Uterus (tissue), 4 donors: ENCODE measurements around the gene PAIP1. TPM values are rescaled to one million over a fixed set of nuclear protein-coding genes. Genes with fewer than 3 reads are reported as not detected.

Source experiments
- DNase-seq, 2 donors: peaks; one replicate each; pipeline ENCODE4 v3.0.0-alpha.2; 2019 to 2020
- H3K27ac ChIP-seq, 2 donors: fragments of 200-600 bp; sonication (generic); 1 replicate in 1 of 2; 2 replicates in 1 of 2; pipeline ENCODE4 v1.5.1; 2016 to 2018
- H3K27me3 ChIP-seq, 2 donors: fragments of 200-600 bp; sonication (generic); one replicate each; pipeline ENCODE4 v1.5.1; 2018 to 2019; ENCODE audit warnings: control low read depth in 1 of 2
- H3K36me3 ChIP-seq, 2 donors: fragments of 200-600 bp; sonication (generic); one replicate each; pipeline ENCODE4 v1.5.1; 2019; ENCODE audit warnings: control low read depth in 1 of 2
- H3K4me1 ChIP-seq, 2 donors: fragments of 200-600 bp; sonication (generic); one replicate each; pipeline ENCODE4 v1.5.1; 2018 to 2019; ENCODE audit warnings: control low read depth in 1 of 2
- H3K4me3 ChIP-seq, 2 donors: fragments of 200-600 bp; sonication (generic); 1 replicate in 1 of 2; 2 replicates in 1 of 2; pipeline ENCODE4 v1.5.1; 2018 to 2019; ENCODE audit warnings: mild to moderate bottlenecking in 1 of 2
- H3K9me3 ChIP-seq, 2 donors: fragments of 200-600 bp; sonication (generic); one replicate each; pipeline ENCODE4 v1.5.1; 2019; ENCODE audit warnings: control low read depth in 1 of 2
- POLR2A ChIP-seq, 2 donors: fragments of 450-650 bp; IDR thresholded peaks; one replicate each; pipeline ENCODE4 v1.6.1; 2016; ENCODE audit warnings: antibody characterized with exemption in 2 of 2, mild to moderate bottlenecking in 1 of 2, moderate library complexity in 1 of 2
- intact Hi-C: fragments of 100-400 bp; cut with DNase I; formaldehyde crosslinking; loops from one replicate; pipeline ENCODE4 v1.15.1; 2023; ENCODE audit warnings: low total_unique reads
- total RNA-seq, 4 donors: library from RNA; depleted of rRNA in 3 of 4; stranded (reverse); fragments of >200 nt in 3 of 4; gene quantifications; one replicate each; pipeline versions ENCODE4 v1.1.0 to v1.2.4, GENCODE V29; 2014 to 2023
- TF ChIP-seq, protein P1 (sequence below), 4 experiments: fragments of 200-600 bp in 2 of 4; fragments of 450-650 bp in 2 of 4; sonication (generic) in 2 of 4; IDR thresholded peaks; one replicate each; pipeline ENCODE4 v1.5.1; 2016 to 2019; ENCODE audit warnings: antibody characterized with exemption in 4 of 4, mild to moderate bottlenecking in 2 of 4, moderate library complexity in 1 of 4
- donor health status: DM: yes; HTN: yes; CAD: no.

The PAIP1 gene
- total RNA-seq, 4 donors from 2014 or later, result 20.7 to 117 (median 75.8) TPM

DNA sequence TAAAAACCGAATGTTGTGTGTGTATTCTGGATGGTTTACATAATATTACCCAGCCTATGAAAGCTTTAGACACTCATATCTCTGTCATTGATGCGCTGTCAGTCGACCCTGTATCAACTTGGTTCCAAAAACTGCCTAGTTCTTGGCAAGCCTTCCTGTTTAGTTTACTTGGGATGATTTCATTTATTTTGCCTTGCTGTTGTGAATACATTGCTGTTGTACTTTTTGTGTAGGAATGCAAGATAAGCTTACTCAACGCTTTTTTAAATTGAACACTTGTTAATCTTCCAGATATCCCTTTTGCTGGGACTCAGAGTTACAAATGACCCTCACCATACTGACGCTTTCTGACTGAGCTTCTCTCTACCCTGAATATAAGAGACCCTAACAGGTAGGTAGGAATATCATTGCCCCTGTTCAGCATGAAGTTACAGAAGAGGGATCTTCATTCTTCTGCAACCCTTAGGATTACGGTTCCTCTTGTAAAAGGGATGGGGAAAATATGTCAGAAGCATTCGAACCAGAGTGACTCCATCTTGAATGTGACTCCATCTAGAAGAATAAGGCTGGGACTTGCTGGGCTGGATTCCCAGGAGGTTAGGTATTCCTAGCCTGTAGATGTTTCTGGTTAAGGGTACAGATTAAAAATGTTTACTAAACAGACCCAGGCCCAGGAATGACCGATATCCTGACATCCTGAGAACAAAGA, 13.7 kb upstream of the PAIP1 start:
- H3K4me3 ChIP-seq, result peak overlapping the region; percentile 22 to 24
- no peaks in the 10 kb centered on the region for H3K27me3 ChIP-seq
- H3K9me3 ChIP-seq, result no peaks in the 10 kb centered on the region
- no peak for TF ChIP-seq POLR2A (IDR thresholded peaks at IDR 0.05)
- TF ChIP-seq, protein P1, sequence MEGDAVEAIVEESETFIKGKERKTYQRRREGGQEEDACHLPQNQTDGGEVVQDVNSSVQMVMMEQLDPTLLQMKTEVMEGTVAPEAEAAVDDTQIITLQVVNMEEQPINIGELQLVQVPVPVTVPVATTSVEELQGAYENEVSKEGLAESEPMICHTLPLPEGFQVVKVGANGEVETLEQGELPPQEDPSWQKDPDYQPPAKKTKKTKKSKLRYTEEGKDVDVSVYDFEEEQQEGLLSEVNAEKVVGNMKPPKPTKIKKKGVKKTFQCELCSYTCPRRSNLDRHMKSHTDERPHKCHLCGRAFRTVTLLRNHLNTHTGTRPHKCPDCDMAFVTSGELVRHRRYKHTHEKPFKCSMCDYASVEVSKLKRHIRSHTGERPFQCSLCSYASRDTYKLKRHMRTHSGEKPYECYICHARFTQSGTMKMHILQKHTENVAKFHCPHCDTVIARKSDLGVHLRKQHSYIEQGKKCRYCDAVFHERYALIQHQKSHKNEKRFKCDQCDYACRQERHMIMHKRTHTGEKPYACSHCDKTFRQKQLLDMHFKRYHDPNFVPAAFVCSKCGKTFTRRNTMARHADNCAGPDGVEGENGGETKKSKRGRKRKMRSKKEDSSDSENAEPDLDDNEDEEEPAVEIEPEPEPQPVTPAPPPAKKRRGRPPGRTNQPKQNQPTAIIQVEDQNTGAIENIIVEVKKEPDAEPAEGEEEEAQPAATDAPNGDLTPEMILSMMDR (IDR thresholded peaks at IDR 0.05), result no peak
- no peak for DNase-seq
- peaks cover 0 to 6% of the 10 kb centered on the region in 2 donors for H3K4me1 ChIP-seq
- peak overlapping the region; percentile 72 to 79 for H3K27ac ChIP-seq
- no peaks in the 10 kb centered on the region for H3K36me3 ChIP-seq
- intact Hi-C loops, result no loop called here

DNA sequence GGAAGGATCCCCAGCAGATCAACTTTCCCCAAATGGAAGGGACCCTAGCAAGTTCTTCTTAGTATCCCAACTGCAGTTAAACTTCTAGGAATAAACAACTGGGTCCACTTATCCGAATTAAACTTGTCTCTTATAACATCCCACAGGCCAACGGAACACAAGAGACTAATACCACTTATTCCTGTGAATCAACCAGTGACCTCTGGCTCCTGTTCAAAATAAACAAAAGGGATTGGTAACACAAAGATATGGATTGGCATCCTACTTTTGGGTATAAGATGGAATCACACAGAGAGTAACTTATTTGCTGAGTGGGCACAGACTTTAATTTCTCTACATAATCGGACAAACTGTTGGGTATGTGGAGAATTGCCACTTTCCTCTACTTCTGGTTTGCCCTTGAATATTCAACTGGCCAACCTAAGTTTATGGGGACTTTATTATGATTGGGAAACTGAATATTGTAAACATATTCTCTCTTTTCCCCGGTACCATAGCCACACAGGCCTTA, 12.4 kb upstream of the PAIP1 start:
- DNase-seq, result no peak
- no peak overlapping the region for H3K27ac ChIP-seq
- intact Hi-C loops, result no loop called here
- no peak overlapping the region for H3K4me3 ChIP-seq
- no peaks in the 10 kb centered on the region for H3K36me3 ChIP-seq
- H3K9me3 ChIP-seq, result no peaks in the 10 kb centered on the region
- no peak for TF ChIP-seq POLR2A (IDR thresholded peaks at IDR 0.05)
- TF ChIP-seq, protein P1 (IDR thresholded peaks at IDR 0.05), result no peak
- peaks cover 0 to 6% of the 10 kb centered on the region in 2 donors for H3K4me1 ChIP-seq
- no peaks in the 10 kb centered on the region for H3K27me3 ChIP-seq

DNA sequence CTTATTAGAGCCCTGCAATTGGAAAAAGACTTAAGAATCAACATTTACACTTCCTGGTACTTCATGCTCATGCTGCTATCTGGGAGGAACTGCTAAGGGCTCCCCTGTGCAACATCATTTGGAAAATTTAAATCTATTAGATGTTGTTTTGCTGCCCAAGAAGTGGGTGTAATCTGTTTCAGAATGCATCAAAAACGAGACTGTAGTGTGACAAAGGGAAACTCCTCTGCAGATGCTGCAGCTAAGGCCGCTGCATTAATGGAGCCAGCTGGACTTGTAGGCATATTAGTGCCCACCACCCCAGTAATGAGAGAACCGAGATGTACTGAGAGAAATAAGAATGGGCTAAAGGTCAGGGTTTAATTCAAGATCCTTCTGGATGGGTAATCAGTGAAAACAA, 11.1 kb upstream of the PAIP1 start:
- TF ChIP-seq, protein P1 (IDR thresholded peaks at IDR 0.05), result no peak
- TF ChIP-seq POLR2A (IDR thresholded peaks at IDR 0.05), result no peak
- Histone ChIP-seq H3K36me3 (no peaks in the 10 kb centered on the region), H3K4me1 (peaks cover 0 to 6% of the 10 kb centered on the region in 2 donors), H3K9me3 (no peaks in the 10 kb centered on the region), H3K4me3 (no peak overlapping the region), H3K27me3 (no peaks in the 10 kb centered on the region), H3K27ac (no peak overlapping the region)
- DNase-seq, result no peak
- intact Hi-C loops, result no loop called here

DNA sequence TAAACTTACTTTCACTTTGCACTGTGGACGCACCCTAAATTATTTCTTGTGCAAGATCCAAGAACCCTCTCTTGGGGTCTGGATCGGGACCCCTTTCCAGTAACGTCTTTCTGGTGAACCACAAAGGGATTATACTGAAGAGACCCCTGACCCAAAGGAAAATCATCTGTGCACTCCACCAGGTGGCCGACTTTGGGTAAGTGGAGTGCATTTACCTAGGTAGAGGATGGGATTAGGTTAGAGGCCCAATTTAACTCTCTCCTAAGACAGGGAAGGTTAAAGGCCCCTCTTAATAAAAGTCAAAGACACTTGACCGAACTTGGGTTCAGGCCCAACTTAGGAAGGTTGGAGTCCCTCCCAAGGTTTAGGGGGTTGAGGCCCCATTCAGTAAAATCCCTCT, 8.2 kb upstream of the PAIP1 start:
- H3K4me1 ChIP-seq, result no peaks in the 10 kb centered on the region
- TF ChIP-seq, protein P1 (IDR thresholded peaks at IDR 0.05), result no peak
- no peak for TF ChIP-seq POLR2A (IDR thresholded peaks at IDR 0.05)
- DNase-seq, result no peak
- intact Hi-C loops, result no loop called here
- no peaks in the 10 kb centered on the region for H3K36me3 ChIP-seq
- no peak overlapping the region for H3K4me3 ChIP-seq
- H3K27me3 ChIP-seq, result no peaks in the 10 kb centered on the region
- no peaks in the 10 kb centered on the region for H3K9me3 ChIP-seq
- no peak overlapping the region for H3K27ac ChIP-seq

DNA sequence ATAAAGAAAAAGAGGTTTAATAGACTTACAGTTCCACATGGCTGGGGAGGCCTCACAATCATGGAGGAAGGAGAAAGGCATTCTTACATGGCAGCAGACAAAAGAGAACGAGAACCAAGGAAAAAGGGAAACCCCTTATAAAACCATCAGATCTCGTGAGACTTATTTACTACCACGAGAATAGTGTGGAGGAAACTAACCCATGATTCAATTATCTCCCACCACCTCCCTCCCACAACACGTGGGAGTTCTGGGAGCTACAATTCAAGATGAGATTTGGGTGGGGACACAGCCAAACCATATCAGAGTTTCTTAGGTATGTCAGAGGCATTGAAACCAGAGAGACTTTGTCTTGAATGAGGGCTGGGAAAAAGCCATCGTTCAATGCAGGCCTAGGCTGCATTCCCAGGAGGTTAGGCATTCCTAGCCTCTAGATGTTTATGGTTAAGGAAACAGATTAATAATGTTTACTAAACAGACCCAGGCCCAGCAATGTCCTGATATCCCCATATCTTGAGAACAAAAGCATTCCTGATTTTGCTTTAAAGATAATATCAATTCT, 7.5 kb upstream of the PAIP1 start:
- Histone ChIP-seq H3K27ac (no peak overlapping the region), H3K4me3 (no peak overlapping the region), H3K36me3 (no peaks in the 10 kb centered on the region), H3K9me3 (no peaks in the 10 kb centered on the region), H3K4me1 (no peaks in the 10 kb centered on the region), H3K27me3 (no peaks in the 10 kb centered on the region)
- intact Hi-C loops, result no loop called here
- no peak for DNase-seq
- TF ChIP-seq, protein P1 (IDR thresholded peaks at IDR 0.05), result no peak
- no peak for TF ChIP-seq POLR2A (IDR thresholded peaks at IDR 0.05)
